ENCODE data around the gene CUX1.
"Not testable (repeated sequence)": the region's sequence is repeated elsewhere in the genome, so short reads cannot be mapped to it uniquely, and the experiment has no call there.

CUX1 gene

DNA sequence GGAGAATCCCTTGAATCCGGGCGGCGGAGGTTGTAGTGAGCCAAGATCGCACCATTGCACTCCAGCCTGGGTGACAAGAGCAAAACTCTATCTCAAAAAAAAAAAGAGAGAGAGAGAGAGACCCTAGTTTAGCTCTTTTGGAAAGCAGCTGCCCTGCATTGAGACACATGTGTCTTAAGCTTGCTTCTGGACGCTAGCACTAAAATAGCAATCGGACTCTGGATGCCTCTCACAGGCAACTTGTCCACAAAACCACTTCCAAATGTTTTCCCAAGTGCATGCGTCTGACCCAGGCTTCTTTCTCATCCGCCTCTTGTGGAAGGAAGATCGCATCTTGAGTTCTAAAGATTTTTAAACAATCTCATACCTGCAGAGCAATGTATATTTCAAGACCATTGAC is 182.7 kb downstream of the CUX1 start:
- FAIRE-seq: no peak
- TF ChIP-seq POLR2A (IDR thresholded peaks at IDR 0.05; ENCODE audit: low read depth, low read length) (no peak), POLR2AphosphoS5 (IDR thresholded peaks at IDR 0.05; ENCODE audit: low read depth, low read length) (no peak), TAF1 (IDR thresholded peaks at IDR 0.05; ENCODE audit: low read depth, low read length) (no peak)
- no peak for DNase-seq (ENCODE audit: insufficient read length, low spot score)

DNA sequence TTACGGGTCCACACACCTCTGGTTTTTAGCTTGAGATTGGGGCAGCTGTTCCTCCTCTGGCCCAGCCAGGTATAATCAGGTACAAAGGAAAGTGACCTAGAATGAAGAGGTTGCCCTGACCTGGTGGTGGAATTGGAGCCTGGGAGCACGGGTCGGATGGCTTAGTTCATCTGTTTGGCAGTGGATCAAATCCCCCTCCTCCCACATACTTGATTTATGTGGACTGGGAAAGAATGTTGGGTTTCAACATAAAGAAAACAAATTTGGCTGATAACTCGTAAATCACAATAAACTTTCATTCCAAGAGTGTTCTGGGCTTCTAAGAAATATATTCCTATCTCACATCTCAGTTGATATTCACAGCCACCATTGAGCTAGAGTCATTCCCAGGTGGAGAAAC is 186.8 kb downstream of the CUX1 start:
- TF ChIP-seq TAF1 (IDR thresholded peaks at IDR 0.05; ENCODE audit: low read depth, low read length) (no peak), POLR2AphosphoS5 (IDR thresholded peaks at IDR 0.05; ENCODE audit: low read depth, low read length) (no peak), SPI1 (IDR thresholded peaks at IDR 0.05; ENCODE audit: low read depth, low read length) (no peak)
- DNase-seq (ENCODE audit: insufficient read length, low spot score) (no peak), FAIRE-seq (no peak)

DNA sequence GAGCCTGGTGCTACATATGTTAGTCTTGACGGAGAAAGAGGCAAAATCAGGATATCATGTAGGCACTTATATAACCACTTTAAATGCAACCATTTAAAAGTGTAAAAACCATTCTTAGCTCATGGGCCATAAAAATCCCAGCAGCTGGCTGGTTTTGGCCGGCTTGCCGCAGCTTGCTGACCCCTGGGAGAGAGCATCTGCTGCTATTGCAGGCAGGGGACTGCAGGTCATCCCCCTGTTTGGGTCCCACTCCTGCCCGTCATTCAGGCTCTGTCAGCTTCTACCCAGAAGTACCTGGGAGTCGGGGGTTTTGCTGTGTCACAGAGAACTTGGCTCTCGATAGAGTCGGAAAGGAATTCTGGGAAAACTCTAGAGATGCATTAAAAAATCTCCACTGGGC is 187.4 kb downstream of the CUX1 start:
- no peak for DNase-seq (ENCODE audit: insufficient read length, low spot score)
- FAIRE-seq: no peak
- TF ChIP-seq SPI1 (IDR thresholded peaks at IDR 0.05; ENCODE audit: low read depth, low read length) (no peak), TAF1 (IDR thresholded peaks at IDR 0.05; ENCODE audit: low read depth, low read length) (no peak), POU2F2 (IDR thresholded peaks at IDR 0.05; ENCODE audit: low read depth, low read length) (no peak), POLR2A (IDR thresholded peaks at IDR 0.05; ENCODE audit: low read depth, low read length) (no peak), PAX5 (IDR thresholded peaks at IDR 0.05; ENCODE audit: insufficient read depth, low read length, severe bottlenecking) (no peak), POLR2AphosphoS5 (IDR thresholded peaks at IDR 0.05; ENCODE audit: low read depth, low read length) (no peak)

DNA sequence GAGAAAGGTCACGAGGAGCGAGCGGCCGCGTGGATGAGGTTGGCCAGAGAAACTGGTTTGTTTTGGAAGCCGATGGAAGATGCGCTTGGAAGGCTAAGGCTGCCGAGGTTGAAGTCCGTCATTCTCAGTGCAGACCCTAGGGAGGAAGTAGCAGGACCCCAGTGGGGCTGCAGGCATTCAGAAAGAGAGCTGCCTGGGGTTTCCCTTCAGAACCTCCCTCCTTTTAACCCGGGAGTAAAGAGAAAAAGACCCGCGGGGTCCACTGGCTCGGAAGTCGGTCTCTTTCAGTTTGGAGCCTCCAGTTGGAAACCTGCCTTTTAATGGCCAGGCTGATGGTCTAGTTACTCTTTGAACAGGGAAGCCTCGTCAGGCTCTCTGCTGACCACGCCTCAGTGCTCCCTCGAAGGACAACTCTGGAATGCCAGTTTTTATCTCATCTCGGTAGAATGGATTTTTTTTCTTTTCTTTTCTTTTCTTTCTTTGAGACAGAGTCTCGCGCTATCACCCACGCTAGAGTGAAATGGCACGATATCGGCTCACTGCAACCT is 188.6 kb downstream of the CUX1 start:
- FAIRE-seq: no peak
- no peak for DNase-seq (ENCODE audit: insufficient read length, low spot score)
- TF ChIP-seq PAX5 (IDR thresholded peaks at IDR 0.05; ENCODE audit: insufficient read depth, low read length, severe bottlenecking) (no peak), POU2F2 (IDR thresholded peaks at IDR 0.05; ENCODE audit: low read depth, low read length) (no peak)

DNA sequence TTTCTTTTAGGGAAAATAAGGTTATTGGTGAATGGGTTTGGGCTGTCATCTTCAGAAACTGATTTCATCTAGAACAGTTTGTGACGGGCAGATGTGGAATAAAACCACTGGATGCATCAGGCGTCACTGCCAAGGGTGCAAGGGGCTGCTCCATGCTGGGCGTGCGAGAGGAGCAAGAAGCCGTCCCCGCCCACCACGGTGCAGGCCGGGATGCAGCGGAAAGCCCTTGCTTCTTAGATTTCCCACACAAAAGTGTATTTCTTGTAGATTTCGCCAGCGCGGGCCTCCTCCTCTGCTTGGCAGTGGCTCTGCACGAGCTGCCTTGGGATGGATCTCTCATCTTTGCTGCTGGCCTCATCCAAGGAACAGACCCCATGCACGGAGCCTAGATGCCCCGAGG is 189.3 kb downstream of the CUX1 start:
- TF ChIP-seq TAF1 (IDR thresholded peaks at IDR 0.05; ENCODE audit: low read depth, low read length): no peak
- no peak for TF ChIP-seq POLR2A (IDR thresholded peaks at IDR 0.05; ENCODE audit: low read depth, low read length)
- no peak for TF ChIP-seq PAX5 (IDR thresholded peaks at IDR 0.05; ENCODE audit: insufficient read depth, low read length, severe bottlenecking)
- TF ChIP-seq POLR2AphosphoS5 (IDR thresholded peaks at IDR 0.05; ENCODE audit: low read depth, low read length): no peak
- TF ChIP-seq SPI1 (IDR thresholded peaks at IDR 0.05; ENCODE audit: low read depth, low read length): no peak
- TF ChIP-seq POU2F2 (IDR thresholded peaks at IDR 0.05; ENCODE audit: low read depth, low read length): no peak
- no peak for DNase-seq (ENCODE audit: insufficient read length, low spot score)
- FAIRE-seq: no peak

DNA sequence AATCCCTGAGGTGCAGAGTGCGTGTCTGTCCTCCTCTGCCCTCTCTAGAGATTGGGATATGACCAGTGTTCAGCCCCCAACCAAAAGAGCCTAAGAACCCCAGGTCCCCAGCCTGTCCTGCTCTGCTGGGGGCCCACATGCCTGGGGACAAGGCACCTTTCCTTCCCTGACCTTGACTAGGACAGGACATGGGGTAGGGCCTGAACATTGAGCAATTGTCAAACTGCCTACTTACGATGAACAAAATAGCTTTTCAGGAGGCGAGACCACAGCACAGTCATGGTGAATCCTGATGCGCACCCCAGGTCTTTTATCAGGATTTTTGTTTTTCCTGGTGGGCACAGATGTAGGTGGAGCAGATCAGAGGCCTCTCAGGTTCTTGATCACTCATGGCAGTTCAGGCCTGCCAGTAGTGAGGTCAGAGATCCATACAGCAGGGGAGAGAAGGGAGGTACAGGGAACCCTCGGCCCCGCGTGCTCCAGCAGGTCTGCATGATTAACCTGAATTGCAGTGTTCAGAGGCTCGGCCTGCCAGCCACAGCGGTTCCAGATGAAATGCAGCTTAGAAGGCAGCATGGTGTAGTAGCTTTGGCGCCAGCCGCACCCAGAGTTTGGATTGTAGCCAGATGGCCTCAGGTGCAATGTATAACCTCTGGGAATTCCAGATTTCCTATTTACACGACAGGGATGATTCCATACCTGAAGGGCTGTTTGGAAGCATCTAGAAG is 191.3 kb downstream of the CUX1 start:
- TF ChIP-seq TAF1 (IDR thresholded peaks at IDR 0.05; ENCODE audit: low read depth, low read length) (no peak), SPI1 (IDR thresholded peaks at IDR 0.05; ENCODE audit: low read depth, low read length) (no peak), POLR2A (IDR thresholded peaks at IDR 0.05; ENCODE audit: low read depth, low read length) (no peak), PAX5 (IDR thresholded peaks at IDR 0.05; ENCODE audit: insufficient read depth, low read length, severe bottlenecking) (no peak), POLR2AphosphoS5 (IDR thresholded peaks at IDR 0.05; ENCODE audit: low read depth, low read length) (no peak), POU2F2 (IDR thresholded peaks at IDR 0.05; ENCODE audit: low read depth, low read length) (no peak)
- no peak for DNase-seq (ENCODE audit: insufficient read length, low spot score)
- no peak for FAIRE-seq

DNA sequence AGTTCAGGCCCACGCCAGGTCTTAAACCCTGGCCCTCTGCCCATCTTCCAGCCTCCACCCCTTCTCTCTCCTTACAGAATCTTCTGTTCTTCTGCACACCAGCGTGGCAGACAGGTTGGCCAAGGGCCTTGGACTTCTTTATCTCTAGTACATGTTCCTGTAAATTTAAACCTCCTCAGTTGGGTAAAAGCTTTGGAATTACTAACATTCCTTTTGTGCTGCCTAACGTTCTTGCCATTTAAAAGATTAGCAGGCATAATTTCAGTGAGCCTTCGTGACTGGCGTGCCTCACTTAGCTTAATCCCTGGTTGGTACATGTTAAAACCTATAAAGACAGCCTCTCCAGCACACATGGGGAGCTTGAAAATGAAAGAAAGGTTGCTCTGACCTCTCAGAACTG is 192.2 kb downstream of the CUX1 start:
- FAIRE-seq (no peak), DNase-seq (ENCODE audit: insufficient read length, low spot score) (no peak)

DNA sequence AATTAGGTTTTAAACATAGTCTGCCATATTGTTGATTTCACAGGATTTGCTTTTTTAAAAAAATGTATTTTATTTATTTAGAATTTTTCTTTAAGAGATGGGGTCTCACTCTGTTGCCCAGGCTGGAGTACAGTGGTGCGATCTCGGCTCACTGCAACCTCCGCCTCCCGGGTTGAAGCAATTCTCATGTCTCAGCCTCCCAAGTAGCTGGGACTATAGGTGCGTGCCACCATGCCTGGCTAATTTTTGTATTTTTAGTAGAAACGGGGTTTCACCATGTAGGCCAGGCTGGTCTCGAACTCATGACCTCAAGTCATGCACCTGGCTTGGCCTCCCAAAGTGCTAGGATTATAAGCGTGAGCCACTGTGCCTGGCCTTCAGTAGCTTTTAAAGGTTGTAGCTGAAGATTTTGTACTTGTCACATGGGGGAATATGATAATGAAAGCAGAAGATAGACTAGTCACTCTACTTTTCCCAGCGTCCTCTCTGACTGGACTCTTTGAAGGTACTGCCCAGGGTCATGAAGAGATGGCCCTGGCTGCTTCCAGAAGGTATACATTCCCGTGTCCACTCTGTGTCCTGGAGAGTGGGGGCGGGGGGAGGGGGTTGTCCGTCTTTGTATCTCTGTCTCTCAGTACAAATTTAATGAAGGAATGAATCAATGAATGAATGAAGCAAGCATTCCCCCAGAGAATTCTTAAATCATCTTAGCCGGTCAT is 194.8 kb downstream of the CUX1 start:
- DNase-seq (ENCODE audit: insufficient read length, low spot score); FAIRE-seq: not testable (repeated sequence)

More for the DNA sequence above, 192.2 kb downstream of the CUX1 start:
- no peak for TF ChIP-seq TAF1 (IDR thresholded peaks at IDR 0.05; ENCODE audit: low read depth, low read length)
- no peak for TF ChIP-seq POLR2AphosphoS5 (IDR thresholded peaks at IDR 0.05; ENCODE audit: low read depth, low read length)
- no peak for TF ChIP-seq SPI1 (IDR thresholded peaks at IDR 0.05; ENCODE audit: low read depth, low read length)
- no peak for TF ChIP-seq POU2F2 (IDR thresholded peaks at IDR 0.05; ENCODE audit: low read depth, low read length)
- no peak for TF ChIP-seq POLR2A (IDR thresholded peaks at IDR 0.05; ENCODE audit: low read depth, low read length)

DNA sequence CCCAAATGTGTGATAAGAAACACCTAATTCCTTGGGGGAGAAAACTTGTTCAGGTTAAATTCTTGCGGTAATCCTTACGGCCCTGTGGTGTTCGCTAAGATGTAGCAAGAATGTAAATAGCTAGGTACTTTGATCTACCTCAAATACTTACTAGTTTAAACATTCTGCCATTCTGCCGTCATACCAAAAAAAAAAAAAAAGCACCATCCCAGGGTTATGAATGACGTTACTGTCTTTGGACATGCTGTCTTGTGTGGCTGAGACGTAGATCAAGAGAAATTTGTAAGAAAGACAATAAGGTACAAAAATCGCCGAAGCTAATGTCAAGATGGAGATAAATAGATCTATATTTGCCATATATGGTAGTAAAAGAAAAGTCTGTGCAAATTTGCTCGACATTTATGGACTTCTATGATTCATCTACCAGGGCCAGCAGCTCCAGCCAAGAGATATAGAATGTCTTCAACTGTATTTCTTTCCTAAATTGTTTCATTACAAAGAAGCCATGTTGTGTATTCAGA is 195.6 kb downstream of the CUX1 start:
- TF ChIP-seq POLR2AphosphoS5 (IDR thresholded peaks at IDR 0.05; ENCODE audit: low read depth, low read length) (no peak), POU2F2 (IDR thresholded peaks at IDR 0.05; ENCODE audit: low read depth, low read length) (no peak), SPI1 (IDR thresholded peaks at IDR 0.05; ENCODE audit: low read depth, low read length) (no peak), TAF1 (IDR thresholded peaks at IDR 0.05; ENCODE audit: low read depth, low read length) (no peak), PAX5 (IDR thresholded peaks at IDR 0.05; ENCODE audit: insufficient read depth, low read length, severe bottlenecking) (no peak), POLR2A (IDR thresholded peaks at IDR 0.05; ENCODE audit: low read depth, low read length) (no peak)
- no peak for FAIRE-seq
- no peak for DNase-seq (ENCODE audit: insufficient read length, low spot score)

DNA sequence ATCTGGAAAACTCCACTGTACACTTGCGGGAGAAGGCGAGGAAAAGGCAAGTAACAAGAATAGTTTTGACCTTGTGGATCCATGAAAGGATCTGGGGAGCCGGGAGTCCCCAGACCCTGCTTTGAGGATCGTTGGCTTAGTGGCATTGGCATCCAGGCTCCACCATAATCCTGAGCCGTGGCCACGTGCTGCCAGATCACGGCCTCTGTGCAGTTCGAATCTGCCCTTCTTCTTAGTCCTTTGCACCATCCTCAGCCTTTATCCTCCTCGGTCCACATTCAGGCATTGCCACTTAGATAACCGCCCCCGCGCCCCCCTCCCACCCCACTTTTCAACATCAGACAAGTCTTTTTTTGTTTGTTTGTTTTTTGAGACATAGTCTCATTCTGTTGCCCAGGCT is 201.4 kb downstream of the CUX1 start:
- FAIRE-seq: no peak
- TF ChIP-seq PAX5 (IDR thresholded peaks at IDR 0.05; ENCODE audit: insufficient read depth, low read length, severe bottlenecking) (no peak), SPI1 (IDR thresholded peaks at IDR 0.05; ENCODE audit: low read depth, low read length) (no peak), POLR2AphosphoS5 (IDR thresholded peaks at IDR 0.05; ENCODE audit: low read depth, low read length) (no peak), POU2F2 (IDR thresholded peaks at IDR 0.05; ENCODE audit: low read depth, low read length) (no peak), POLR2A (IDR thresholded peaks at IDR 0.05; ENCODE audit: low read depth, low read length) (no peak), TAF1 (IDR thresholded peaks at IDR 0.05; ENCODE audit: low read depth, low read length) (no peak)
- DNase-seq (ENCODE audit: insufficient read length, low spot score): no peak

Data from GM12891 (cell line).